ENCODE results near the gene MB21D2. TPM values are rescaled to one million over a fixed set of nuclear protein-coding genes. Genes with fewer than 3 reads are reported as not detected.

The MB21D2 gene
- polyA plus RNA-seq, 1 donor (not counting 4 experiments of a cell fraction or from before 2014, with no cell fraction given) = 9.0 TPM

GRCh38 chr3:192845526-192845855, 72.2 kb downstream of the MB21D2 start:
- Histone ChIP-seq H3K36me3 (ENCODE audit: control insufficient read depth in 2 of 2, extremely low read depth in 1 of 2, insufficient read depth in 2 of 2, low read length in 2 of 2) (no peaks in the 10 kb centered on the region), H3K9ac (ENCODE audit: control insufficient read depth, extremely low read depth, insufficient read depth, low read length) (no peak overlapping the region), H3K79me2 (ENCODE audit: control insufficient read depth, insufficient read depth, low read length) (peaks cover 40% of the 10 kb centered on the region), H3K4me2 (ENCODE audit: control insufficient read depth, extremely low read depth, insufficient read depth, low read depth, low read length) (no peak overlapping the region), H4K20me1 (ENCODE audit: control insufficient read depth, extremely low read depth, insufficient read depth, low read length) (no peaks in the 10 kb centered on the region), H3K4me1 (ENCODE audit: control insufficient read depth, extremely low read depth, insufficient read depth, low read length) (peaks cover 18% of the 10 kb centered on the region), H3K9me1 (ENCODE audit: control insufficient read depth, extremely low read depth, insufficient read depth, low read length) (peaks cover 5% of the 10 kb centered on the region), H3K27ac (ENCODE audit: control insufficient read depth, insufficient read depth, low read length) (no peak overlapping the region), H3K27me3 (ENCODE audit: control insufficient read depth, extremely low read depth, insufficient read depth, low read length) (no peaks in the 10 kb centered on the region), H3K9me3 (ENCODE audit: control insufficient read depth, low read depth, low read length) (no peaks in the 10 kb centered on the region), H3K4me3 (ENCODE audit: control insufficient read depth in 2 of 3, extremely low read depth in 1 of 3, insufficient read depth in 2 of 3, low read depth in 1 of 3, low read length in 3 of 3) (no peak overlapping the region), H2AFZ (ENCODE audit: control insufficient read depth, low read length) (no peak overlapping the region)
- FAIRE-seq = no peak
- no peak for TF ChIP-seq EZH2 (IDR thresholded peaks at IDR 0.05; ENCODE audit: low read length)
- TF ChIP-seq, protein P1, sequence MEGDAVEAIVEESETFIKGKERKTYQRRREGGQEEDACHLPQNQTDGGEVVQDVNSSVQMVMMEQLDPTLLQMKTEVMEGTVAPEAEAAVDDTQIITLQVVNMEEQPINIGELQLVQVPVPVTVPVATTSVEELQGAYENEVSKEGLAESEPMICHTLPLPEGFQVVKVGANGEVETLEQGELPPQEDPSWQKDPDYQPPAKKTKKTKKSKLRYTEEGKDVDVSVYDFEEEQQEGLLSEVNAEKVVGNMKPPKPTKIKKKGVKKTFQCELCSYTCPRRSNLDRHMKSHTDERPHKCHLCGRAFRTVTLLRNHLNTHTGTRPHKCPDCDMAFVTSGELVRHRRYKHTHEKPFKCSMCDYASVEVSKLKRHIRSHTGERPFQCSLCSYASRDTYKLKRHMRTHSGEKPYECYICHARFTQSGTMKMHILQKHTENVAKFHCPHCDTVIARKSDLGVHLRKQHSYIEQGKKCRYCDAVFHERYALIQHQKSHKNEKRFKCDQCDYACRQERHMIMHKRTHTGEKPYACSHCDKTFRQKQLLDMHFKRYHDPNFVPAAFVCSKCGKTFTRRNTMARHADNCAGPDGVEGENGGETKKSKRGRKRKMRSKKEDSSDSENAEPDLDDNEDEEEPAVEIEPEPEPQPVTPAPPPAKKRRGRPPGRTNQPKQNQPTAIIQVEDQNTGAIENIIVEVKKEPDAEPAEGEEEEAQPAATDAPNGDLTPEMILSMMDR (optimal IDR thresholded peaks at IDR 0.05 in 1 of 3, IDR thresholded peaks at IDR 0.05 in 1 of 3, conservative IDR thresholded peaks at IDR 0.05 in 1 of 3; ENCODE audit: extremely low read depth in 1 of 3, insufficient read depth in 2 of 3, low read length in 3 of 3) = no peak
- dilution Hi-C loops (cut with MboI; ENCODE audit: extremely low pct_ligation_motif_present, low sequenced_read_pairs) = no loop called here
- no peak for DNase-seq (ENCODE audit: low read depth, low spot score)

DNA sequence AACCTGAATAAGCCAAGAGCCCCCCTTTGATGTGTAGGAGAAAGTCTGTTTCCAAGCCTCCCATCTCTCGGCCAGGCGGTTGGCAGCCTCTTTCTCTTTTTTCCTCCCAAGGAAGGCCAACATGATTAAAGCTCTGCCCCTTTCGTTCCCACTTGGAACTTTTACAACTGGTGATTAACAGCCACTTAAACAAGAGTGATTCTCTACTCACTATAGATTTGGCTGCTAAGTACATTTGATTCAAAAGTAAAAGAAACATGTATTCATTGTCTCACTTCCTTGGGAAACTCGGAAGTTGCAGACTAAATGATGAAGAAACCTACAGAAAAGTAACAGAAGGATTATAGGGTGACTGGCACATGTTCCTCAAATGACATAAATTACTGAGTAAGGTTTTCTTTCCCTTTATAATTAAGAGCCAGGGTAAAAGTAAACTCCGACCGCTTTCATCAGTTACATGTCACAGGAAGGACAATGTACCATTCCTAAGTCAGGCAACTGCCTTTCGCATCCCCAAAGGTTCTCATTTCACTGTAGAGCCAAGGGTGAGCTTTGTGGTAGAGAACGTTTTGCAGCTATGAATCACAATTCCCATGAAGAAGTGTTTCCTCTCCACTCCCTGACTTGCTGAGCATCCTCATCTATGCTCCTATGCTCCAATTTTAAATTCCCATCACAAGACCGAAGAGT, 72.7 kb downstream of the MB21D2 start:
- Histone ChIP-seq H3K4me1 (ENCODE audit: control insufficient read depth, extremely low read depth, insufficient read depth, low read length) (peaks cover 14% of the 10 kb centered on the region), H3K79me2 (ENCODE audit: control insufficient read depth, insufficient read depth, low read length) (peaks cover 42% of the 10 kb centered on the region), H3K27me3 (ENCODE audit: control insufficient read depth, extremely low read depth, insufficient read depth, low read length) (no peaks in the 10 kb centered on the region), H3K9ac (ENCODE audit: control insufficient read depth, extremely low read depth, insufficient read depth, low read length) (no peak overlapping the region), H3K36me3 (ENCODE audit: control insufficient read depth in 2 of 2, extremely low read depth in 1 of 2, insufficient read depth in 2 of 2, low read length in 2 of 2) (no peaks in the 10 kb centered on the region), H2AFZ (ENCODE audit: control insufficient read depth, low read length) (no peak overlapping the region), H3K9me3 (ENCODE audit: control insufficient read depth, low read depth, low read length) (no peaks in the 10 kb centered on the region), H3K27ac (ENCODE audit: control insufficient read depth, insufficient read depth, low read length) (no peak overlapping the region), H3K4me3 (ENCODE audit: control insufficient read depth in 2 of 3, extremely low read depth in 1 of 3, insufficient read depth in 2 of 3, low read depth in 1 of 3, low read length in 3 of 3) (no peak overlapping the region), H3K9me1 (ENCODE audit: control insufficient read depth, extremely low read depth, insufficient read depth, low read length) (peaks cover 5% of the 10 kb centered on the region), H4K20me1 (ENCODE audit: control insufficient read depth, extremely low read depth, insufficient read depth, low read length) (no peaks in the 10 kb centered on the region), H3K4me2 (ENCODE audit: control insufficient read depth, extremely low read depth, insufficient read depth, low read depth, low read length) (no peak overlapping the region)
- TF ChIP-seq EZH2 (IDR thresholded peaks at IDR 0.05; ENCODE audit: low read length) = no peak
- TF ChIP-seq, protein P1 (optimal IDR thresholded peaks at IDR 0.05 in 1 of 3, IDR thresholded peaks at IDR 0.05 in 1 of 3, conservative IDR thresholded peaks at IDR 0.05 in 1 of 3; ENCODE audit: extremely low read depth in 1 of 3, insufficient read depth in 2 of 3, low read length in 3 of 3) = no peak
- dilution Hi-C loops (cut with MboI; ENCODE audit: extremely low pct_ligation_motif_present, low sequenced_read_pairs) = no loop called here
- DNase-seq (ENCODE audit: low read depth, low spot score) (no peak), FAIRE-seq (no peak)
